Brain microvascular endothelial cell (primary cell): ENCODE data around the gene TBC1D4.

Experiments
- DNase-seq: peaks from one replicate; pipeline ENCODE4 v3.0.0-alpha.2; 2020
- H3K27ac ChIP-seq: fragments of 250-450 bp; sonication (Bioruptor Pico); 2 replicates; pipeline ENCODE4 v1.5.1; 2020; ENCODE audit warnings: mild to moderate bottlenecking, moderate library complexity
- H3K27me3 ChIP-seq: fragments of 250-450 bp; sonication (Bioruptor Pico); replicated peaks from 2 replicates; pipeline ENCODE4 v1.5.1; 2020; ENCODE audit warnings: mild to moderate bottlenecking
- H3K36me3 ChIP-seq: fragments of 250-450 bp; sonication (Bioruptor Pico); replicated peaks from 2 replicates; pipeline ENCODE4 v1.5.1; 2020; ENCODE audit warnings: mild to moderate bottlenecking
- H3K4me3 ChIP-seq: 2 replicates; pipeline ENCODE4 v1.5.1; 2011; ENCODE audit warnings: low read depth, mild to moderate bottlenecking, control low read depth, low read length, moderate library complexity
- CTCF ChIP-seq: IDR thresholded peaks from 2 replicates; pipeline ENCODE4 v1.5.1; 2011; ENCODE audit warnings: low read depth, mild to moderate bottlenecking, moderate library complexity, low read length, control low read depth, inconsistent platforms; ENCODE audit errors: missing control alignments
- in situ Hi-C: cut with HindIII; loops from 2 replicates; pipeline ENCODE4 v1.10.0; 2017; ENCODE audit warnings: low sequenced_read_pairs, low pct_ligation_motif_present

Gene TBC1D4

GRCh38 chr13:75329097-75329496 lies 152.9 kb downstream of the TBC1D4 start:
- no peak for TF ChIP-seq CTCF
- Histone ChIP-seq H3K27ac (no peak overlapping the region), H3K27me3 (no peaks in the 10 kb centered on the region), H3K36me3 (peaks cover 4% of the 10 kb centered on the region), H3K4me3 (no peak overlapping the region)
- DNase-seq, result no peak
- in situ Hi-C loops, result no loop called here

GRCh38 chr13:75327135-75327510 lies 154.8 kb downstream of the TBC1D4 start:
- in situ Hi-C loops, result no loop called here
- Histone ChIP-seq H3K27ac (no peak overlapping the region), H3K4me3 (no peak overlapping the region)

GRCh38 chr13:75326173-75327134 lies 155.5 kb downstream of the TBC1D4 start:
- H3K4me3 ChIP-seq, result no peak overlapping the region
- in situ Hi-C loops, result no loop called here
- H3K27me3 ChIP-seq, result no peaks in the 10 kb centered on the region
- peak; percentile 17 for DNase-seq
- H3K27ac ChIP-seq, result no peak overlapping the region
- peaks cover 4% of the 10 kb centered on the region for H3K36me3 ChIP-seq
- TF ChIP-seq CTCF, result no peak

More at GRCh38 chr13:75327135-75327510, 154.8 kb downstream of the TBC1D4 start:
- TF ChIP-seq CTCF, result no peak
- DNase-seq, result no peak
- Histone ChIP-seq H3K36me3 (peaks cover 4% of the 10 kb centered on the region), H3K27me3 (no peaks in the 10 kb centered on the region)

GRCh38 chr13:75325711-75326110 lies 156.3 kb downstream of the TBC1D4 start:
- peaks cover 4% of the 10 kb centered on the region for H3K36me3 ChIP-seq
- no peak for DNase-seq
- H3K27me3 ChIP-seq, result no peaks in the 10 kb centered on the region
- TF ChIP-seq CTCF, result no peak
- H3K27ac ChIP-seq, result no peak overlapping the region
- no peak overlapping the region for H3K4me3 ChIP-seq
- in situ Hi-C loops, result no loop called here

- Histone ChIP-seq H3K27me3 (no peaks in the 10 kb centered on the region), H3K4me3 (no peak overlapping the region), H3K27ac (no peak overlapping the region), H3K36me3 (peaks cover 4% of the 10 kb centered on the region)
- in situ Hi-C loops, result no loop called here
- TF ChIP-seq CTCF, result no peak
- no peak for DNase-seq
These were observed 157.5 kb downstream of the TBC1D4 start for GRCh38 chr13:75324413-75324940.
